Neural cell (in vitro differentiated cells): ENCODE measurements around the gene PTPRO. TPM values are rescaled to one million over a fixed set of nuclear protein-coding genes. Genes with fewer than 3 reads are reported as not detected.

ENCODE experiments used
- H2AFZ ChIP-seq: fragments of 200-600, 300-800 bp; sonication (generic), shearing (Covaris generic); 2 replicates; pipeline ENCODE4 v1.6.0; 2014; ENCODE audit warnings: low read depth, mild to moderate bottlenecking, antibody characterized with exemption, low read length, moderate library complexity
- H3F3A ChIP-seq: fragments of 200-600 bp; shearing (Covaris generic); 2 replicates; pipeline ENCODE4 v1.6.1; 2016; ENCODE audit warnings: mild to moderate bottlenecking, moderate library complexity, mixed read lengths, antibody characterized with exemption, low read length; ENCODE audit not compliant: insufficient read depth, poor library complexity, severe bottlenecking
- H3K27ac ChIP-seq: fragments of 200-600, 300-800 bp; sonication (generic), shearing (Covaris generic); 2 replicates; pipeline ENCODE4 v1.5.1; 2014; ENCODE audit warnings: mild to moderate bottlenecking, low read length, moderate library complexity
- H3K27me3 ChIP-seq: fragments of 300-800, 200-600 bp; sonication (generic), shearing (Covaris generic); 2 replicates; pipeline ENCODE4 v1.6.0; 2014; ENCODE audit warnings: mild to moderate bottlenecking, low read depth, low read length, moderate library complexity; ENCODE audit not compliant: insufficient read depth
- H3K36me3 ChIP-seq: fragments of 300-800, 200-600 bp; sonication (generic), shearing (Covaris generic); 2 replicates; pipeline ENCODE4 v1.5.1; 2014; ENCODE audit warnings: mild to moderate bottlenecking, antibody characterized with exemption, low read length, moderate library complexity; ENCODE audit not compliant: insufficient read depth
- H3K4me2 ChIP-seq: fragments of 300-800, 200-600 bp; sonication (generic), shearing (Covaris generic); 2 replicates; pipeline ENCODE4 v1.6.0; 2014; ENCODE audit warnings: mild to moderate bottlenecking, low read length
- H3K4me3 ChIP-seq: fragments of 300-800, 200-600 bp; sonication (generic), shearing (Covaris generic); 2 replicates; pipeline ENCODE4 v1.5.1; 2014; ENCODE audit warnings: mild to moderate bottlenecking, low read length, moderate library complexity
- H3K79me2 ChIP-seq: fragments of 200-600 bp; shearing (Covaris generic); replicated peaks from 2 replicates; pipeline ENCODE4 v1.6.0; 2014; ENCODE audit warnings: mild to moderate bottlenecking, low read length, moderate library complexity; ENCODE audit not compliant: insufficient read depth
- H3K9ac ChIP-seq: fragments of 300-800, 200-600 bp; sonication (generic), shearing (Covaris generic); 2 replicates; pipeline ENCODE4 v1.6.1; 2016; ENCODE audit warnings: mild to moderate bottlenecking, low read length, mixed read lengths
- H3K9me2 ChIP-seq: fragments of 200-600 bp; shearing (Covaris generic); 2 replicates; pipeline ENCODE4 v1.6.1; 2016; ENCODE audit warnings: mild to moderate bottlenecking, low read length, mixed read lengths; ENCODE audit not compliant: insufficient read depth
- H3K9me3 ChIP-seq: fragments of 200-600, 300-800 bp; sonication (generic), shearing (Covaris generic); 2 replicates; pipeline ENCODE4 v1.6.1; 2016; ENCODE audit warnings: mild to moderate bottlenecking, mixed run types, low read length, moderate library complexity, mixed read lengths
- H4K20me1 ChIP-seq: fragments of 200-600 bp; shearing (Covaris generic); 2 replicates; pipeline ENCODE4 v1.6.1; 2016; ENCODE audit warnings: mild to moderate bottlenecking, mixed run types; ENCODE audit not compliant: insufficient read depth
- CTCF ChIP-seq: fragments of 450-650 bp; IDR thresholded peaks from 2 replicates; pipeline ENCODE4 v1.5.1; 2014; ENCODE audit warnings: antibody characterized with exemption, mild to moderate bottlenecking, moderate library complexity; ENCODE audit not compliant: poor library complexity, severe bottlenecking
- EP300 ChIP-seq: fragments of 450-650 bp; conservative IDR thresholded peaks from 2 replicates; pipeline ENCODE4 v1.6.1; 2014; ENCODE audit warnings: antibody characterized with exemption, mild to moderate bottlenecking, moderate library complexity; ENCODE audit not compliant: poor library complexity, severe bottlenecking
- EZH2 ChIP-seq: fragments of 200-600, 300-800 bp; shearing (Covaris generic), sonication (generic); IDR thresholded peaks from 2 replicates; pipeline ENCODE4 v1.6.1; 2014; ENCODE audit warnings: antibody characterized with exemption, low read length, borderline replicate concordance, mild to moderate bottlenecking; ENCODE audit not compliant: insufficient read depth, poor library complexity, severe bottlenecking
- MXI1 ChIP-seq: fragments of 450-650 bp; conservative IDR thresholded peaks from 2 replicates; pipeline ENCODE4 v1.6.1; 2014; ENCODE audit warnings: antibody characterized with exemption, mild to moderate bottlenecking; ENCODE audit not compliant: poor library complexity, severe bottlenecking
- POLR2AphosphoS5 ChIP-seq: IDR thresholded peaks from 2 replicates; pipeline ENCODE4 v1.6.1; 2012
- RAD21 ChIP-seq: fragments of 450-650 bp; conservative IDR thresholded peaks from 2 replicates; pipeline ENCODE4 v1.6.1; 2014; ENCODE audit warnings: antibody characterized with exemption, mild to moderate bottlenecking, moderate library complexity
- SMC3 ChIP-seq: fragments of 450-650 bp; conservative IDR thresholded peaks from 2 replicates; pipeline ENCODE4 v1.6.1; 2014; ENCODE audit warnings: antibody characterized with exemption, mild to moderate bottlenecking, moderate library complexity; ENCODE audit not compliant: poor library complexity
- TAF1 ChIP-seq: IDR thresholded peaks from 2 replicates; pipeline ENCODE4 v1.6.1; 2012; ENCODE audit warnings: low read depth
- polyA plus RNA-seq: library from polyadenylated mRNA; depleted of rRNA; stranded (reverse); fragments of >200 nt; gene quantifications from 2 replicates; pipeline ENCODE4 v1.2.3, GENCODE V29; 2014
- TF ChIP-seq, protein P1 (sequence below): IDR thresholded peaks from 2 replicates; pipeline ENCODE4 v1.6.1; 2012; ENCODE audit warnings: borderline replicate concordance

The PTPRO gene
- polyA plus RNA-seq, 1 donor from 2014 or later: 124 TPM

GRCh38 chr12:15389561-15389960 is 67.3 kb downstream of the PTPRO start:
- no peaks in the 10 kb centered on the region for H3K36me3 ChIP-seq
- no peaks in the 10 kb centered on the region for H3K9me2 ChIP-seq
- no peaks in the 10 kb centered on the region for H3F3A ChIP-seq
- H3K9me3 ChIP-seq: no peaks in the 10 kb centered on the region
- no peak overlapping the region for H3K4me3 ChIP-seq
- H4K20me1 ChIP-seq: no peaks in the 10 kb centered on the region
- H3K79me2 ChIP-seq: no peaks in the 10 kb centered on the region
- no peak for TF ChIP-seq CTCF
- TF ChIP-seq, protein P1, sequence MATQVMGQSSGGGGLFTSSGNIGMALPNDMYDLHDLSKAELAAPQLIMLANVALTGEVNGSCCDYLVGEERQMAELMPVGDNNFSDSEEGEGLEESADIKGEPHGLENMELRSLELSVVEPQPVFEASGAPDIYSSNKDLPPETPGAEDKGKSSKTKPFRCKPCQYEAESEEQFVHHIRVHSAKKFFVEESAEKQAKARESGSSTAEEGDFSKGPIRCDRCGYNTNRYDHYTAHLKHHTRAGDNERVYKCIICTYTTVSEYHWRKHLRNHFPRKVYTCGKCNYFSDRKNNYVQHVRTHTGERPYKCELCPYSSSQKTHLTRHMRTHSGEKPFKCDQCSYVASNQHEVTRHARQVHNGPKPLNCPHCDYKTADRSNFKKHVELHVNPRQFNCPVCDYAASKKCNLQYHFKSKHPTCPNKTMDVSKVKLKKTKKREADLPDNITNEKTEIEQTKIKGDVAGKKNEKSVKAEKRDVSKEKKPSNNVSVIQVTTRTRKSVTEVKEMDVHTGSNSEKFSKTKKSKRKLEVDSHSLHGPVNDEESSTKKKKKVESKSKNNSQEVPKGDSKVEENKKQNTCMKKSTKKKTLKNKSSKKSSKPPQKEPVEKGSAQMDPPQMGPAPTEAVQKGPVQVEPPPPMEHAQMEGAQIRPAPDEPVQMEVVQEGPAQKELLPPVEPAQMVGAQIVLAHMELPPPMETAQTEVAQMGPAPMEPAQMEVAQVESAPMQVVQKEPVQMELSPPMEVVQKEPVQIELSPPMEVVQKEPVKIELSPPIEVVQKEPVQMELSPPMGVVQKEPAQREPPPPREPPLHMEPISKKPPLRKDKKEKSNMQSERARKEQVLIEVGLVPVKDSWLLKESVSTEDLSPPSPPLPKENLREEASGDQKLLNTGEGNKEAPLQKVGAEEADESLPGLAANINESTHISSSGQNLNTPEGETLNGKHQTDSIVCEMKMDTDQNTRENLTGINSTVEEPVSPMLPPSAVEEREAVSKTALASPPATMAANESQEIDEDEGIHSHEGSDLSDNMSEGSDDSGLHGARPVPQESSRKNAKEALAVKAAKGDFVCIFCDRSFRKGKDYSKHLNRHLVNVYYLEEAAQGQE: no peak
- no peak for TF ChIP-seq EP300
- no peak for TF ChIP-seq MXI1
- no peak for TF ChIP-seq SMC3
- no peak for TF ChIP-seq RAD21
- no peak for TF ChIP-seq EZH2
- no peak for TF ChIP-seq TAF1
- no peak for TF ChIP-seq POLR2AphosphoS5
- H2AFZ ChIP-seq: no peak overlapping the region
- no peaks in the 10 kb centered on the region for H3K27me3 ChIP-seq
- no peak overlapping the region for H3K9ac ChIP-seq
- H3K4me2 ChIP-seq: no peak overlapping the region
- no peak overlapping the region for H3K27ac ChIP-seq

- H3K27me3 ChIP-seq: no peaks in the 10 kb centered on the region
- no peak for TF ChIP-seq EP300
- TF ChIP-seq EZH2: no peak
- no peak for TF ChIP-seq SMC3
- TF ChIP-seq RAD21: no peak
- TF ChIP-seq TAF1: no peak
- TF ChIP-seq, protein P1: no peak
- no peak for TF ChIP-seq MXI1
- no peak for TF ChIP-seq CTCF
- no peak for TF ChIP-seq POLR2AphosphoS5
- H3K9me2 ChIP-seq: no peaks in the 10 kb centered on the region
- no peaks in the 10 kb centered on the region for H3K79me2 ChIP-seq
- no peaks in the 10 kb centered on the region for H3F3A ChIP-seq
- H3K36me3 ChIP-seq: no peaks in the 10 kb centered on the region
- no peak overlapping the region for H3K27ac ChIP-seq
- H2AFZ ChIP-seq: no peak overlapping the region
- no peaks in the 10 kb centered on the region for H4K20me1 ChIP-seq
- no peak overlapping the region for H3K4me3 ChIP-seq
- H3K9me3 ChIP-seq: no peaks in the 10 kb centered on the region
- no peak overlapping the region for H3K9ac ChIP-seq
- H3K4me2 ChIP-seq: no peak overlapping the region
These were observed 70.7 kb downstream of the PTPRO start for GRCh38 chr12:15393037-15393436.
